ENCODE measurements around the gene FOXF2. TPM values are rescaled to one million over a fixed set of nuclear protein-coding genes. Genes with fewer than 3 reads are reported as not detected.

Gene FOXF2
- total and polyA plus RNA-seq, 2 of the 4 experiments (the other 2 are of a cell fraction) = 2.5 to 16.3 TPM

GRCh38 chr6:1416820-1417219 is 27.4 kb downstream of the FOXF2 start:
- dilution Hi-C loops (cut with HindIII; ENCODE audit: low sequenced_read_pairs, unreplicated experiment) = no loop called here
- Histone ChIP-seq H2BK120ac (ENCODE audit: low read depth, low read length) (no peak overlapping the region), H3K4ac (ENCODE audit: low read depth, low read length) (no peak overlapping the region), H3K4me1 (ENCODE audit: control insufficient read depth, insufficient read depth, low read length) (peaks cover 4% of the 10 kb centered on the region; the same call in 1 of the 2 replicates), H4K8ac (ENCODE audit: low read depth in 2 of 2, low read length in 2 of 2) (no peak overlapping the region), H4K20me1 (ENCODE audit: insufficient read depth, low read length) (no peaks in the 10 kb centered on the region), H4K5ac (ENCODE audit: low read depth, low read length) (no peak overlapping the region), H2BK15ac (ENCODE audit: low read depth, low read length) (no peak overlapping the region), H3K4me2 (ENCODE audit: low read depth, low read length) (no peak overlapping the region), H3K18ac (ENCODE audit: low read depth, low read length) (no peak overlapping the region), H2BK20ac (ENCODE audit: low read depth, low read length) (no peak overlapping the region), H3K9ac (ENCODE audit: low read depth, low read length) (no peak overlapping the region), H2AK9ac (replicated peaks; ENCODE audit: low read depth, low read length, poor library complexity) (no peak overlapping the region), H3K9me1 (ENCODE audit: insufficient read depth, low read length) (no peaks in the 10 kb centered on the region), H2BK5ac (ENCODE audit: low read depth, low read length, poor library complexity, severe bottlenecking) (no peak overlapping the region), H3K27ac (ENCODE audit: insufficient read depth, low read length) (no peak overlapping the region), H3K23ac (ENCODE audit: low read depth, low read length) (no peak overlapping the region), H2AFZ (replicated peaks; ENCODE audit: low read length, poor library complexity) (no peak overlapping the region), H3K79me1 (ENCODE audit: low read depth in 1 of 2, low read length in 2 of 2) (no peaks in the 10 kb centered on the region), H3K14ac (replicated peaks; ENCODE audit: low read depth, low read length) (no peak overlapping the region), H4K91ac (ENCODE audit: insufficient read depth, low read depth, low read length) (no peak overlapping the region; the same call in 1 of the 2 replicates), H3K27me3 (ENCODE audit: control insufficient read depth, insufficient read depth, low read length) (peaks cover 3% of the 10 kb centered on the region), H2AK5ac (ENCODE audit: low read depth, low read length) (no peak overlapping the region), H3K4me3 (ENCODE audit: insufficient read depth, low read depth, low read length) (no peak overlapping the region), H3K36me3 (ENCODE audit: control insufficient read depth, insufficient read depth, low read length) (no peaks in the 10 kb centered on the region), H3K56ac (ENCODE audit: extremely low read depth, insufficient read depth, low read length) (no peak overlapping the region), H3K9me3 (ENCODE audit: control insufficient read depth, insufficient read depth, low read length) (no peaks in the 10 kb centered on the region)
- in situ Hi-C loops (cut with MboI; ENCODE audit: low sequenced_read_pairs) = no loop called here
- POLR2A ChIA-PET (ENCODE audit: unreplicated experiment) = no interaction called here
- WGBS, 2 experiments (ENCODE audit: extremely low coverage in 2 of 2, insufficient read length in 1 of 2) = 88% methylated on average over 3 of the region's 11 CpGs; no CpG with 5 or more reads in 1 of the 2 experiments
- ATAC-seq (ENCODE audit: low read depth) = no peak
- intact Hi-C loops (cut with micrococcal nuclease) = loop anchor here (1.0 kb wide), 1 partner anchor 17 kb away; no protein-coding TSS in a partner anchor
- BruUV-seq (replicated peaks) = no TSS peak
- TF ChIP-seq USF2 (IDR thresholded peaks at IDR 0.05; ENCODE audit: low read depth, low read length) = no peak
- TF ChIP-seq NFE2L2 (IDR thresholded peaks at IDR 0.05; ENCODE audit: low read depth, low read length) = no peak
- TF ChIP-seq SMC3 (IDR thresholded peaks at IDR 0.05; ENCODE audit: low read depth, low read length) = no peak
- no peak for TF ChIP-seq MAZ (IDR thresholded peaks at IDR 0.05; ENCODE audit: borderline replicate concordance, low read depth, low read length)
- no peak for TF ChIP-seq CEBPB (IDR thresholded peaks at IDR 0.05; ENCODE audit: low read depth, low read length)
- no peak for TF ChIP-seq CHD1 (IDR thresholded peaks at IDR 0.05; ENCODE audit: low read depth, low read length)
- TF ChIP-seq RFX5 (IDR thresholded peaks at IDR 0.05; ENCODE audit: low read depth, low read length) = no peak
- no peak for TF ChIP-seq MAFK (IDR thresholded peaks at IDR 0.05; ENCODE audit: low read depth, low read length)
- no peak for TF ChIP-seq RAD21 (IDR thresholded peaks at IDR 0.05; ENCODE audit: low read length)
- no peak for TF ChIP-seq CTCF (conservative IDR thresholded peaks at IDR 0.05; ENCODE audit: low read depth, low read length)
- TF ChIP-seq MXI1 (IDR thresholded peaks at IDR 0.05; ENCODE audit: borderline replicate concordance, low read depth, low read length) = no peak
- TF ChIP-seq POLR2A (IDR thresholded peaks at IDR 0.05; ENCODE audit: low read depth, low read length) = no peak
- no peak for DNase-seq
- CTCF ChIA-PET = no interaction called here

Measured in IMR-90 (cell line).